Mesenchymal stem cell (in vitro differentiated cells and primary cell): ENCODE results near the gene SARDH.

Source experiments
- DNase-seq: peaks from one replicate; pipeline ENCODE4 v3.0.0-alpha.2; 2013
- H2AFZ ChIP-seq: one replicate; pipeline ENCODE4 v1.6.1; 2013; ENCODE audit warnings: low read depth, mild to moderate bottlenecking, control low read depth, inconsistent platforms, low read length, moderate library complexity
- H2AK5ac ChIP-seq: 2 replicates; pipeline ENCODE4 v1.6.1; 2013; ENCODE audit warnings: low read length, moderate library complexity, mild to moderate bottlenecking, inconsistent platforms; ENCODE audit not compliant: severe bottlenecking
- H2BK120ac ChIP-seq: one replicate; pipeline ENCODE4 v1.6.1; 2013; ENCODE audit warnings: low read depth, mild to moderate bottlenecking, inconsistent platforms, low read length, moderate library complexity
- H2BK12ac ChIP-seq, 2 experiments: one replicate each; pipeline ENCODE4 v1.6.1; 2013; ENCODE audit warnings: inconsistent platforms in 2 of 2, low read length in 2 of 2, mild to moderate bottlenecking in 2 of 2, moderate library complexity in 2 of 2, control low read depth in 1 of 2
- H2BK15ac ChIP-seq: one replicate; pipeline ENCODE4 v1.6.1; 2013; ENCODE audit warnings: mild to moderate bottlenecking, low read depth, inconsistent platforms; ENCODE audit not compliant: poor library complexity, severe bottlenecking
- H2BK5ac ChIP-seq: 2 replicates; pipeline ENCODE4 v1.6.1; 2013; ENCODE audit warnings: low read depth, mild to moderate bottlenecking, low read length, control low read depth, inconsistent platforms; ENCODE audit not compliant: poor library complexity, severe bottlenecking
- H3K14ac ChIP-seq, 2 experiments: one replicate each; pipeline ENCODE4 v1.6.1; 2013; ENCODE audit warnings: inconsistent platforms in 2 of 2, low read length in 2 of 2, control low read depth in 1 of 2, mild to moderate bottlenecking in 1 of 2, moderate library complexity in 1 of 2
- H3K18ac ChIP-seq, 2 experiments: one replicate each; pipeline ENCODE4 v1.6.1; 2013; ENCODE audit warnings: inconsistent platforms in 2 of 2, low read length in 2 of 2, control low read depth in 1 of 2, low read depth in 1 of 2, mild to moderate bottlenecking in 1 of 2
- H3K23ac ChIP-seq, 2 experiments: one replicate each; pipeline ENCODE4 v1.6.1; 2013; ENCODE audit warnings: inconsistent platforms in 2 of 2, low read length in 2 of 2, mild to moderate bottlenecking in 2 of 2, moderate library complexity in 2 of 2, control low read depth in 1 of 2
- H3K27ac ChIP-seq: 2 replicates; pipeline ENCODE4 v1.5.1; 2013; ENCODE audit warnings: mild to moderate bottlenecking, moderate library complexity, low read length, control low read depth, inconsistent platforms; ENCODE audit not compliant: poor library complexity, severe bottlenecking
- H3K27me3 ChIP-seq, 2 experiments: 2 replicates each; pipeline versions ENCODE4 v1.6.1 to v1.7.0; 2013; ENCODE audit warnings: low read length in 2 of 2, mild to moderate bottlenecking in 2 of 2, moderate library complexity in 2 of 2, control low read depth in 1 of 2, inconsistent platforms in 1 of 2; ENCODE audit not compliant: control insufficient read depth in 1 of 2, insufficient read depth in 1 of 2
- H3K36me3 ChIP-seq, 2 experiments: 2 replicates each; pipeline versions ENCODE4 v1.6.1 to v1.7.0; 2013; ENCODE audit warnings: low read length in 2 of 2, control low read depth in 1 of 2, inconsistent platforms in 1 of 2, low read depth in 1 of 2, mild to moderate bottlenecking in 1 of 2; ENCODE audit not compliant: insufficient read depth in 2 of 2, control insufficient read depth in 1 of 2
- H3K4ac ChIP-seq, 2 experiments: one replicate each; pipeline ENCODE4 v1.6.1; 2013; ENCODE audit warnings: inconsistent platforms in 2 of 2, low read length in 2 of 2, mild to moderate bottlenecking in 2 of 2, moderate library complexity in 2 of 2, control low read depth in 1 of 2, low read depth in 1 of 2
- H3K4me1 ChIP-seq: 2 replicates; pipeline ENCODE4 v1.6.1; 2013; ENCODE audit warnings: low read depth, low read length, control low read depth; ENCODE audit not compliant: control insufficient read depth, insufficient read depth
- H3K4me2 ChIP-seq: 2 replicates; pipeline ENCODE4 v1.6.1; 2013; ENCODE audit warnings: low read length, mild to moderate bottlenecking, inconsistent platforms; ENCODE audit not compliant: poor library complexity, severe bottlenecking
- H3K4me3 ChIP-seq, 2 experiments: 2 replicates each; pipeline versions ENCODE4 v1.5.1 to v1.7.0; 2013; ENCODE audit warnings: low read length in 2 of 2, mild to moderate bottlenecking in 2 of 2, control low read depth in 1 of 2, low read depth in 1 of 2; ENCODE audit not compliant: insufficient read depth in 1 of 2
- H3K79me1 ChIP-seq: replicated peaks from 2 replicates; pipeline ENCODE4 v1.6.1; 2013; ENCODE audit warnings: mild to moderate bottlenecking, control low read depth, low read length, inconsistent platforms; ENCODE audit not compliant: poor library complexity, severe bottlenecking
- H3K9ac ChIP-seq: 2 replicates; pipeline ENCODE4 v1.7.0; 2013; ENCODE audit warnings: mild to moderate bottlenecking, low read length, moderate library complexity
- H3K9me3 ChIP-seq: 2 replicates; pipeline ENCODE4 v1.7.0; 2013; ENCODE audit warnings: mild to moderate bottlenecking, low read length; ENCODE audit not compliant: control insufficient read depth
- H4K8ac ChIP-seq: one replicate; pipeline ENCODE4 v1.6.1; 2013; ENCODE audit warnings: inconsistent platforms, mild to moderate bottlenecking, low read length, moderate library complexity
- H4K91ac ChIP-seq: one replicate; pipeline ENCODE4 v1.6.1; 2013; ENCODE audit warnings: mild to moderate bottlenecking, low read length, inconsistent platforms
- WGBS: methylation state at CpG from one replicate; pipeline ENCODE4 v1.1.7; 2013; ENCODE audit warnings: mixed read lengths; 5-methylcytosine and 5-hydroxymethylcytosine counted together

SARDH gene

GRCh38 chr9:133639613-133640012, 98.5 kb downstream of the SARDH start:
- Histone ChIP-seq H4K91ac (no peak overlapping the region), H3K4me2 (no peak overlapping the region), H3K23ac (no peak overlapping the region), H3K36me3 (no peaks in the 10 kb centered on the region), H2BK5ac (no peak overlapping the region), H3K9me3 (no peaks in the 10 kb centered on the region), H2AFZ (no peak overlapping the region), H2BK120ac (no peak overlapping the region), H3K4me3 (no peak overlapping the region), H3K4me1 (no peaks in the 10 kb centered on the region), H3K79me1 (no peaks in the 10 kb centered on the region), H3K9ac (no peak overlapping the region), H3K27me3 (peaks cover 61 to 94% of the 10 kb centered on the region in 2 experiments), H2AK5ac (no peak overlapping the region), H3K27ac (no peak overlapping the region), H4K8ac (no peak overlapping the region), H3K18ac (no peak overlapping the region), H3K4ac (no peak overlapping the region), H2BK15ac (no peak overlapping the region), H2BK12ac (no peak overlapping the region), H3K14ac (no peak overlapping the region)
- 86% methylated on average over 8 of the region's 8 CpGs for WGBS
- DNase-seq, result no peak

GRCh38 chr9:133638711-133639110, 99.4 kb downstream of the SARDH start:
- 70% methylated on average over 8 of the region's 8 CpGs for WGBS

GRCh38 chr9:133638076-133638475, 100.1 kb downstream of the SARDH start:
- no peak overlapping the region for H4K8ac ChIP-seq
- no peak for DNase-seq
- H3K79me1 ChIP-seq, result no peaks in the 10 kb centered on the region
- H3K36me3 ChIP-seq, result no peaks in the 10 kb centered on the region
- H2AK5ac ChIP-seq, result no peak overlapping the region
- no peak overlapping the region for H3K14ac ChIP-seq
- H2BK5ac ChIP-seq, result no peak overlapping the region
- H3K27me3 ChIP-seq, result peaks cover 65 to 94% of the 10 kb centered on the region in 2 experiments
- no peak overlapping the region for H3K4me3 ChIP-seq
- H2BK120ac ChIP-seq, result no peak overlapping the region
- 81% methylated on average over 8 of the region's 8 CpGs for WGBS
- H3K18ac ChIP-seq, result no peak overlapping the region
- H3K9me3 ChIP-seq, result no peaks in the 10 kb centered on the region
- H3K4me2 ChIP-seq, result no peak overlapping the region
- no peaks in the 10 kb centered on the region for H3K4me1 ChIP-seq
- H3K27ac ChIP-seq, result no peak overlapping the region
- no peak overlapping the region for H3K9ac ChIP-seq
- no peak overlapping the region for H3K4ac ChIP-seq
- H2BK15ac ChIP-seq, result no peak overlapping the region
- H2BK12ac ChIP-seq, result no peak overlapping the region
- H3K23ac ChIP-seq, result no peak overlapping the region
- no peak overlapping the region for H4K91ac ChIP-seq
- no peak overlapping the region for H2AFZ ChIP-seq

More at GRCh38 chr9:133638711-133639110, 99.4 kb downstream of the SARDH start:
- Histone ChIP-seq H3K18ac (no peak overlapping the region), H3K27ac (no peak overlapping the region), H3K9me3 (no peaks in the 10 kb centered on the region), H3K4ac (no peak overlapping the region), H2BK12ac (no peak overlapping the region), H2BK120ac (no peak overlapping the region), H3K14ac (no peak overlapping the region), H3K4me3 (no peak overlapping the region), H2AFZ (no peak overlapping the region), H4K8ac (no peak overlapping the region), H3K79me1 (no peaks in the 10 kb centered on the region), H3K23ac (no peak overlapping the region), H3K27me3 (peaks cover 61 to 94% of the 10 kb centered on the region in 2 experiments), H4K91ac (no peak overlapping the region), H3K4me1 (no peaks in the 10 kb centered on the region), H3K36me3 (no peaks in the 10 kb centered on the region), H2AK5ac (no peak overlapping the region), H2BK15ac (no peak overlapping the region), H3K9ac (no peak overlapping the region), H2BK5ac (no peak overlapping the region), H3K4me2 (no peak overlapping the region)
- no peak for DNase-seq

GRCh38 chr9:133637451-133638055, 100.6 kb downstream of the SARDH start:
- Histone ChIP-seq H4K91ac (no peak overlapping the region), H2BK5ac (no peak overlapping the region), H3K4me2 (no peak overlapping the region), H3K9ac (no peak overlapping the region), H3K23ac (no peak overlapping the region), H3K14ac (no peak overlapping the region), H4K8ac (no peak overlapping the region), H2AFZ (no peak overlapping the region), H3K9me3 (no peaks in the 10 kb centered on the region), H2AK5ac (no peak overlapping the region), H2BK15ac (no peak overlapping the region), H3K4ac (no peak overlapping the region), H3K79me1 (no peaks in the 10 kb centered on the region), H2BK120ac (no peak overlapping the region), H3K27me3 (peaks cover 68 to 93% of the 10 kb centered on the region in 2 experiments), H3K4me1 (no peaks in the 10 kb centered on the region), H3K18ac (no peak overlapping the region), H3K4me3 (no peak overlapping the region), H3K36me3 (no peaks in the 10 kb centered on the region), H2BK12ac (no peak overlapping the region), H3K27ac (no peak overlapping the region)
- no peak for DNase-seq
- 87% methylated on average over 12 of the region's 12 CpGs for WGBS
